Measurements from ENCODE around the gene TBC1D8.
"Not testable (repeated sequence)": the region's sequence is repeated elsewhere in the genome, so short reads cannot be mapped to it uniquely, and the experiment has no call there.

Gene TBC1D8

GRCh38 chr2:101151146-101151858, at the start of gene TBC1D8:
Gene TBC1D8 (minus strand): TSS chr2:101151382. CDS start chr2:101151253, 129 bp downstream.
- no peak for FAIRE-seq

GRCh38 chr2:101200676-101201075, 49.5 kb upstream of the TBC1D8 start:
- FAIRE-seq: no peak

GRCh38 chr2:101199251-101199791, 48.1 kb upstream of the TBC1D8 start:
- no peak for FAIRE-seq

GRCh38 chr2:101197814-101198213, 46.6 kb upstream of the TBC1D8 start:
- no peak for FAIRE-seq

- FAIRE-seq: no peak
Observed at GRCh38 chr2:101197215-101197745, 46.1 kb upstream of the TBC1D8 start.

GRCh38 chr2:101195871-101196661, 44.9 kb upstream of the TBC1D8 start:
- no peak for FAIRE-seq

- FAIRE-seq: no peak
Observed at GRCh38 chr2:101193033-101193626, 41.9 kb upstream of the TBC1D8 start.

GRCh38 chr2:101190747-101191516, 39.8 kb upstream of the TBC1D8 start:
- FAIRE-seq: no peak

- FAIRE-seq: no peak
Observed at GRCh38 chr2:101188683-101189405, 37.7 kb upstream of the TBC1D8 start.

GRCh38 chr2:101187131-101187530, 35.9 kb upstream of the TBC1D8 start:
- FAIRE-seq: no peak

- FAIRE-seq: no peak
Observed at GRCh38 chr2:101185656-101186055, 34.5 kb upstream of the TBC1D8 start.

- no peak for FAIRE-seq
Observed at GRCh38 chr2:101185085-101185484, 33.9 kb upstream of the TBC1D8 start.

GRCh38 chr2:101179982-101180381, 28.8 kb upstream of the TBC1D8 start:
- FAIRE-seq: no peak

GRCh38 chr2:101176803-101177202, 25.6 kb upstream of the TBC1D8 start:
- FAIRE-seq: no peak

GRCh38 chr2:101175991-101176390, 24.8 kb upstream of the TBC1D8 start:
- FAIRE-seq: no peak

- no peak for FAIRE-seq
Observed at GRCh38 chr2:101173707-101174295, 22.6 kb upstream of the TBC1D8 start.

- FAIRE-seq: not testable (repeated sequence)
Observed at GRCh38 chr2:101169822-101170221, 18.6 kb upstream of the TBC1D8 start.

GRCh38 chr2:101168706-101169105, 17.5 kb upstream of the TBC1D8 start:
- FAIRE-seq: no peak

- FAIRE-seq: not testable (repeated sequence)
Observed at GRCh38 chr2:101167532-101167931, 16.4 kb upstream of the TBC1D8 start.

GRCh38 chr2:101164021-101164420, 12.8 kb upstream of the TBC1D8 start:
- no peak for FAIRE-seq

Data from endometrium (tissue), 2 donors.